Heart left ventricle (tissue), 13 donors: Measurements from ENCODE around the gene ING5.

ENCODE experiments used
- POLR2A ChIP-seq, 2 donors: fragments of 450-650 bp; IDR thresholded peaks; one replicate each; pipeline ENCODE4 v1.6.1; 2017; ENCODE audit warnings: antibody characterized with exemption in 2 of 2, mild to moderate bottlenecking in 2 of 2, moderate library complexity in 2 of 2
- TF ChIP-seq, protein P1 (sequence below), 12 donors: fragments of 200-600 bp; sonication (generic) in 4 of 12; IDR thresholded peaks; one replicate each; pipeline versions ENCODE4 v1.5.0 to v1.8.0; 2018 to 2022; ENCODE audit warnings: antibody characterized with exemption in 12 of 12, mild to moderate bottlenecking in 5 of 12
- donor health status: ischemic (EF 13 %, LVEDD 7.1; RV severe dilation, severe dysfunction).
- donor health status: DM: no; HTN: yes; CAD: no.
- donor health status: DM: no; HTN: no; CAD: no.
- donor health status: ischemic (EF 25% LVEDD 6.9; RV normal size, moderate dysfunction).
- donor health status: ischemic (EF 25% LVEDD 5.7; RV mildly dilated, moderate dysfunction).
- donor health status: ischemic (EF 35%, LVEDD 5.7; RV mildly dilated, moderate dysfunction).
- donor health status: nonischemic (EF 11% LVEDD 7.7; RV severe dilation, severe dysfunction).
- donor health status: DM: yes; HTN: yes; CAD: no.
- donor health status: PGD.
- donor health status: ischemic (EF 29% LVEDD 5.4; RV normal size, mild dysfunction).
- donor health status: nonischemic (EF 23%, LVEDD 6.1; RV moderate dilation, normal function).

DNA sequence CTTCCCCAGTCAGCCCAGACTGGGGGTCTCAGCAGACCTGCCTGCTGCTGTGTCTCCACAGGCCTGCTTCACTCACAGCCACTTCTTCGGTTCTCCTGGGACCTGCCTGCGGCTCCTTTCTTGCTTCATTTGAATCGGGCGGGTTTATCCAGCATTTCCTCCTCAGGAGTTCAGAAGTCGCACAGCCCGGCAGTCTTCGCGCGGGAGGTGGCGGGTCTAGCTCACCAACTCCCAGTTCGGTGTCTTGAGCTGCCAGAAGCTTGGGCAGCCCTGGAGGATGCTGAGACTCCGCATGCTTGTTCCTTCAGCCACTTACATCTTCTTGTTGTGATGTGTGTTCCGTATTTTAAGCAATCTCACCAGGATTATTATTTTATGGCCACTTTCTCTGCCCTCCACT lies 43.4 kb downstream of the ING5 start:
- TF ChIP-seq, protein P1, sequence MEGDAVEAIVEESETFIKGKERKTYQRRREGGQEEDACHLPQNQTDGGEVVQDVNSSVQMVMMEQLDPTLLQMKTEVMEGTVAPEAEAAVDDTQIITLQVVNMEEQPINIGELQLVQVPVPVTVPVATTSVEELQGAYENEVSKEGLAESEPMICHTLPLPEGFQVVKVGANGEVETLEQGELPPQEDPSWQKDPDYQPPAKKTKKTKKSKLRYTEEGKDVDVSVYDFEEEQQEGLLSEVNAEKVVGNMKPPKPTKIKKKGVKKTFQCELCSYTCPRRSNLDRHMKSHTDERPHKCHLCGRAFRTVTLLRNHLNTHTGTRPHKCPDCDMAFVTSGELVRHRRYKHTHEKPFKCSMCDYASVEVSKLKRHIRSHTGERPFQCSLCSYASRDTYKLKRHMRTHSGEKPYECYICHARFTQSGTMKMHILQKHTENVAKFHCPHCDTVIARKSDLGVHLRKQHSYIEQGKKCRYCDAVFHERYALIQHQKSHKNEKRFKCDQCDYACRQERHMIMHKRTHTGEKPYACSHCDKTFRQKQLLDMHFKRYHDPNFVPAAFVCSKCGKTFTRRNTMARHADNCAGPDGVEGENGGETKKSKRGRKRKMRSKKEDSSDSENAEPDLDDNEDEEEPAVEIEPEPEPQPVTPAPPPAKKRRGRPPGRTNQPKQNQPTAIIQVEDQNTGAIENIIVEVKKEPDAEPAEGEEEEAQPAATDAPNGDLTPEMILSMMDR (IDR thresholded peaks at IDR 0.05), result no peak
- no peak for TF ChIP-seq POLR2A (IDR thresholded peaks at IDR 0.05)
